Right lobe of liver (tissue), 6 donors: ENCODE measurements around the gene SLC35B3. TPM values are rescaled to one million over a fixed set of nuclear protein-coding genes. Genes with fewer than 3 reads are reported as not detected.
"Not testable (repeated sequence)": the region's sequence is repeated elsewhere in the genome, so short reads cannot be mapped to it uniquely, and the experiment has no call there.

ENCODE experiments used
- ATAC-seq, 4 donors: fragments of 200-7000 bp; cut with Tn5 transposase; one replicate each; pipeline ENCODE4 v1.9.1; 2020; ENCODE audit warnings: mild to moderate bottlenecking in 4 of 4, moderate library complexity in 4 of 4
- DNase-seq, 3 donors: peaks; one replicate each; pipeline ENCODE4 v3.0.0-alpha.2; 2020
- H3K27ac ChIP-seq, 3 donors: fragments of 200-600 bp; one replicate each; pipeline ENCODE4 v1.8.0; 2022
- H3K27me3 ChIP-seq, 2 donors: fragments of 200-600 bp; one replicate each; pipeline ENCODE4 v1.8.0; 2022
- H3K36me3 ChIP-seq, 4 donors: fragments of 200-600 bp; sonication (generic) in 1 of 4; one replicate each; pipeline versions ENCODE4 v1.5.1 to v1.8.0; 2017 to 2022; ENCODE audit warnings: control low read depth in 1 of 4
- H3K4me1 ChIP-seq, 4 donors: fragments of 200-600 bp; sonication (generic) in 1 of 4; one replicate each; pipeline versions ENCODE4 v1.5.1 to v1.8.0; 2017 to 2022; ENCODE audit warnings: control low read depth in 1 of 4
- H3K4me3 ChIP-seq, 3 donors: fragments of 200-600 bp; one replicate each; pipeline ENCODE4 v1.8.0; 2022
- H3K9me3 ChIP-seq, 4 donors: fragments of 200-600 bp; sonication (generic) in 1 of 4; one replicate each; pipeline versions ENCODE4 v1.5.1 to v1.8.0; 2017 to 2022; ENCODE audit warnings: control low read depth in 1 of 4
- POLR2A ChIP-seq: fragments of 450-650 bp; IDR thresholded peaks from one replicate; pipeline ENCODE4 v1.6.1; 2017; ENCODE audit warnings: antibody characterized with exemption, mild to moderate bottlenecking
- WGBS: methylation state at CpG from one replicate; pipeline ENCODE4 v1.1.6; 2018; ENCODE audit warnings: low coverage, low lambda C conversion rate; ENCODE audit not compliant: insufficient coverage; ENCODE audit errors: missing lambda C conversion rate; 5-methylcytosine and 5-hydroxymethylcytosine counted together
- intact Hi-C, 2 donors: fragments of 100-400 bp; cut with DNase I; formaldehyde crosslinking; loops; one replicate each; pipeline versions ENCODE4 v1.11.2 to v1.14.1; 2022
- total RNA-seq, 6 experiments: library from RNA; depleted of rRNA in 2 of 6; stranded (reverse); fragments of >200 nt in 2 of 6; fragmentation: NEBNext Ultra II Directional in 3 of 6; extraction: Animal tissue kit (Norgen Biotek cat#: 25700) in 3 of 6; gene quantifications; one replicate each; pipeline versions ENCODE4 v1.1.0 to v1.2.4, GENCODE V29; 2016 to 2023
- TF ChIP-seq, protein P1 (sequence below), 4 donors: fragments of 200-600 bp in 3 of 4; fragments of 450-650 bp in 1 of 4; IDR thresholded peaks; one replicate each; pipeline versions ENCODE4 v1.5.1 to v1.8.0; 2016 to 2022; ENCODE audit warnings: antibody characterized with exemption in 4 of 4, mild to moderate bottlenecking in 2 of 4
- donor health status: DM: no; HTN: yes; CAD: no.
- donor health status: DM: no; HTN: no; CAD: no.
- donor health status: DM: no; HTN: no; CAD: no.
- donor health status: DM: no; HTN: yes; CAD: no.
- donor health status: DM: no; HTN: yes; CAD: no.

Gene SLC35B3
- total RNA-seq, 6 experiments from 2014 or later = 9.8 to 13.9 (median 12.9) TPM

DNA sequence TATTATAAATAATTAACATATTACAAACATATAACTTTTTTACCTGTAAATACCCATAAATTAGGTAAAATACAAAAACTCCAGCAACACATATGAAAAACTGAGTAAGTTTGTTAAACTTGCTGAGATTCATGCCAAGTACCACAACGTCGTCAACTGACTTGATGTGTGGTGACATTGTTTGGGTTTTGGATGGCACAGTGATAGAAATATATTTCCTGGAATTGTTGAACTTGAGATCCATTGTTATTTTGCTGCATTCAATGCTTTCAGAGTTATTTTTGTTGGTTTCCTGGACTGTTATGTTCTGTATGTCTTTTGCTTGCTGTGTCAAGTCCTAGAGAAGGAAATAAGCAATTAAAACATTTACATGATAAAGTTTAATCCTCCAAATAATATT, 5.5 kb downstream of the SLC35B3 start:
- 41% methylated on average over 2 of the region's 2 CpGs for WGBS
- no peaks in the 10 kb centered on the region for H3K27me3 ChIP-seq
- intact Hi-C loops = no loop called here
- no peak for DNase-seq
- H3K27ac ChIP-seq = no peak overlapping the region
- TF ChIP-seq POLR2A = no peak
- TF ChIP-seq, protein P1, sequence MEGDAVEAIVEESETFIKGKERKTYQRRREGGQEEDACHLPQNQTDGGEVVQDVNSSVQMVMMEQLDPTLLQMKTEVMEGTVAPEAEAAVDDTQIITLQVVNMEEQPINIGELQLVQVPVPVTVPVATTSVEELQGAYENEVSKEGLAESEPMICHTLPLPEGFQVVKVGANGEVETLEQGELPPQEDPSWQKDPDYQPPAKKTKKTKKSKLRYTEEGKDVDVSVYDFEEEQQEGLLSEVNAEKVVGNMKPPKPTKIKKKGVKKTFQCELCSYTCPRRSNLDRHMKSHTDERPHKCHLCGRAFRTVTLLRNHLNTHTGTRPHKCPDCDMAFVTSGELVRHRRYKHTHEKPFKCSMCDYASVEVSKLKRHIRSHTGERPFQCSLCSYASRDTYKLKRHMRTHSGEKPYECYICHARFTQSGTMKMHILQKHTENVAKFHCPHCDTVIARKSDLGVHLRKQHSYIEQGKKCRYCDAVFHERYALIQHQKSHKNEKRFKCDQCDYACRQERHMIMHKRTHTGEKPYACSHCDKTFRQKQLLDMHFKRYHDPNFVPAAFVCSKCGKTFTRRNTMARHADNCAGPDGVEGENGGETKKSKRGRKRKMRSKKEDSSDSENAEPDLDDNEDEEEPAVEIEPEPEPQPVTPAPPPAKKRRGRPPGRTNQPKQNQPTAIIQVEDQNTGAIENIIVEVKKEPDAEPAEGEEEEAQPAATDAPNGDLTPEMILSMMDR (IDR thresholded peaks at IDR 0.05) = no peak
- peaks cover 0 to 18% (median 0%) of the 10 kb centered on the region in 4 donors for H3K4me1 ChIP-seq
- no peak for ATAC-seq
- H3K4me3 ChIP-seq = no peak overlapping the region
- H3K36me3 ChIP-seq = peaks cover 0 to 17% (median 7%) of the 10 kb centered on the region in 4 donors
- H3K9me3 ChIP-seq = no peaks in the 10 kb centered on the region

DNA sequence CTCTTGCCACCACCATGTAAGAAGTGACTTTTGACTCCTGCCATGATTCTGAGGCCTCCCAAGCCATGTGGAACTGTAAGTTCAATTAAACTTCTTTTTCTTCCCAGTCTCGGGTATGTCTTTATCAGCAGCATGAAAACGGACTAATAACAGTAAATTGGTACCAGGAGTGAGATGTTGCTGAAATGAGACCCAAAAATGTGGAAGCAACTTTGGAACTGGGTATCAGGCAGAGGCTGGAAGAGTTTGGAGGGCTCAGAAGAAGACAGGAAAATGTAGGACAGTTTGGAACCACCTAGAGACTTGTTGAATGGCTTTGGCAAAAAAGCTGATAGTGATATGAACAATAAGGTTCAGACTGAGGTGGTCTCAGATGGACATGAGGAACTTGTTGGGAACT, 8.8 kb downstream of the SLC35B3 start:
- 88% methylated on average over 2 of the region's 2 CpGs for WGBS
- H3K36me3 ChIP-seq = peaks cover 0 to 20% (median 7%) of the 10 kb centered on the region in 4 donors
- ATAC-seq = not testable (repeated sequence)

GRCh38 chr6:8420031-8420588, 15.2 kb downstream of the SLC35B3 start:
- 96% methylated on average over 3 of the region's 3 CpGs for WGBS
- TF ChIP-seq POLR2A = no peak
- TF ChIP-seq, protein P1 (IDR thresholded peaks at IDR 0.05) = no peak
- Histone ChIP-seq H3K4me3 (no peak overlapping the region), H3K36me3 (peaks cover 0 to 39% (median 7%) of the 10 kb centered on the region in 4 donors), H3K27ac (no peak overlapping the region), H3K27me3 (no peaks in the 10 kb centered on the region), H3K9me3 (no peaks in the 10 kb centered on the region), H3K4me1 (no peaks in the 10 kb centered on the region)
- DNase-seq = no peak
- intact Hi-C loops = no loop called here
- no peak for ATAC-seq

More for the DNA sequence above, 8.8 kb downstream of the SLC35B3 start:
- H3K27me3 ChIP-seq, H3K9me3 ChIP-seq, H3K4me3 ChIP-seq, intact Hi-C loops, H3K27ac ChIP-seq, DNase-seq, H3K4me1 ChIP-seq: not testable (repeated sequence)

DNA sequence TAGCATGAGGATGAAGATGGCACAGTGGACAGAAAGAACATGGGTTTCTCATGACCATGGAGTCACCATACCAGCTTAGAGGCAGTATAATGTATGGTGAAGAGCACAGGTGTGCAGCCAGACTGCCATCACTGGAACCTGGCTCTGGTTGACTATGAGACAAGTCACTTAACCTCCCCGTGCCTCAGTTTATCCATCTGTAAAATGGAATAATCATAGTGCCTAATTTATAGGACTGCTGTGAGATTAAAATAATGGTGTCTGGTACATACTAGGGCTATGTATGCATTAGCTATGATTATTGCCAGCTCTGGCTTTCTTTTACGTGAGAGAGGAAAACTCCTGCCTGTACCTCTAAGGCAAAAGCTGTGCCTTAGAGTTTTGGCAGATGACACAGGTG, 19.4 kb downstream of the SLC35B3 start:
- TF ChIP-seq, protein P1 (IDR thresholded peaks at IDR 0.05) = no peak
- TF ChIP-seq POLR2A = no peak
- H3K4me1 ChIP-seq = no peaks in the 10 kb centered on the region
- H3K4me3 ChIP-seq = no peak overlapping the region
- peaks cover 0 to 62% (median 17%) of the 10 kb centered on the region in 4 donors for H3K36me3 ChIP-seq
- no peaks in the 10 kb centered on the region for H3K9me3 ChIP-seq
- WGBS = 100% methylated on average over 2 of the region's 2 CpGs
- no peaks in the 10 kb centered on the region for H3K27me3 ChIP-seq
- intact Hi-C loops = no loop called here
- DNase-seq = no peak
- no peak overlapping the region for H3K27ac ChIP-seq
- no peak for ATAC-seq

- DNase-seq = no peak
- H3K27me3 ChIP-seq = no peaks in the 10 kb centered on the region
- WGBS = 96% methylated on average over 3 of the region's 3 CpGs
- ATAC-seq = no peak
- no peaks in the 10 kb centered on the region for H3K4me1 ChIP-seq
- intact Hi-C loops = no loop called here
- H3K27ac ChIP-seq = no peak overlapping the region
- no peak for TF ChIP-seq POLR2A
- TF ChIP-seq, protein P1 (IDR thresholded peaks at IDR 0.05) = no peak
- H3K4me3 ChIP-seq = no peak overlapping the region
- H3K36me3 ChIP-seq = peaks cover 0 to 67% (median 17%) of the 10 kb centered on the region in 4 donors
- no peaks in the 10 kb centered on the region for H3K9me3 ChIP-seq
Observed at GRCh38 chr6:8415280-8415679, 20.1 kb downstream of the SLC35B3 start.
